GM12892 (cell line): ENCODE results near the gene NCBP2.

Experiments used
- DNase-seq: peaks from one replicate; pipeline ENCODE4 v3.0.0; 2011; ENCODE audit not compliant: insufficient read length
- FAIRE-seq: peaks from 2 replicates; lab custom pipeline; 2011; peaks lifted over from hg19 to GRCh38; lab: Jason Lieb, UNC
- POLR2A ChIP-seq: IDR thresholded peaks from 2 replicates; pipeline ENCODE4 v1.6.1; 2011; ENCODE audit warnings: low read depth, low read length, control low read depth
- POLR2AphosphoS5 ChIP-seq: IDR thresholded peaks from 2 replicates; pipeline ENCODE4 v1.6.1; 2011; ENCODE audit warnings: low read depth, low read length, control low read depth
- TAF1 ChIP-seq: IDR thresholded peaks from 2 replicates; pipeline ENCODE4 v1.6.1; 2011; ENCODE audit warnings: low read depth, mild to moderate bottlenecking, control low read depth, low read length, borderline replicate concordance

The NCBP2 gene

DNA sequence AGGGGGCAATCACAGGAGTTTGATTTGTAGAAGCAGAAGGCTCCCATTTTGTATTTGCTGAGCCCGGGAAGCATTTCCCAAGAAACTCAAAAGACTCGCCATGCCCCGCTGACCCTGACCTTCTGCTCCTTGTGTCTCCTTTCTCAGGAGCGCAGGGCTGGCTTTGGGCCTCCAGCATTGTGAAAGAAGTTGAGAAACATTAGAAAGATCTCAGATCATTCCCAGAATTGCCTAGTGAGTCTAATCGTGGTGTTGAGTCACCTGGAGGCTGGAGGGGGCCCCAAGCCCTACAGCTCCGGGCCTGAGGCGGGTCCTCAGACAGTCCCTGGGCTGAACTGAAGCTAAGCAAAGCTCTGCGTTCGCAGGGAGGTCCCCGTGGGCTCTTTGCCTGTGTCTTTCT lies 37.2 kb upstream of the NCBP2 start:
- TF ChIP-seq POLR2A (no peak), POLR2AphosphoS5 (no peak), TAF1 (no peak)
- DNase-seq (no peak), FAIRE-seq (no peak)

DNA sequence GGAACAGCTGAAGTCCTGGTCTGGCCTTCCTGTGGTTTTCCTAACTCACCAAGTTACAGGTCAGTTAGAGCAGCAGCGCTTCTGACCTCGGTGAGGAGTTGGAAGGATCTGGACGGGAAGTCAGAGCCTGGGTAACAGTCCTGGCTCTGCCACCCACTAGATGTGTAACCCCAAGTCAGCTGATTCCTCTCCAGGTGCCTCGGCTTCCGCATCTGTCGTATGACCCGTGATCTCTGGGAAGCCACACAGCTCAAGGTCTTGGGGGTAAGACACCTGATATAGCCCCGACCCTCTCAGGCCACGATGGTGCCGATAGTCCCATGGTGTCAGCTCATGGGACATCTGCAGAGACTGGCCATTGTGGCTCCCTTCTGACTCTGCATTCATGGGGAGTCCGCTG lies 34.6 kb upstream of the NCBP2 start:
- DNase-seq = no peak
- FAIRE-seq = no peak
- TF ChIP-seq TAF1 (no peak), POLR2AphosphoS5 (no peak), POLR2A (no peak)

DNA sequence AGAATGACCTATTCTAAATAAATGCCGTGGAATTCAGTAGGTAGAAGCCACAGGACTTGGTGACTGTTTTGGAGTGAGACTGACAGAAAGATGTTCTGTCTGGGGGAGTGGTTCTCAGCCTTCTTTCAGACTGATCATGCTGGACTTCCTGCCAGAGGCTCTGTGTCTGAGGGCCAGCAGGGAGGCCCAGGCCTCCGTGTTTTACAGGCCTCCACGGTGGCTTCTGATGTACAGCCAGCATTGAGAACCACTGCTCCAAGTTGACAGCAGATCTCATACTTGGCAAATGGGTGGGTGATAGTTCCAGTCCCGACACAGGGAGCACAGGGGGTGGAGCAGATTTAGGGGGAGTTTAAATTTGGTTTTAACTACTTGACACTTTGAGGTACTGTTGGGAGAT lies 33.0 kb upstream of the NCBP2 start:
- no peak for TF ChIP-seq POLR2A
- TF ChIP-seq TAF1 = no peak
- TF ChIP-seq POLR2AphosphoS5 = no peak
- FAIRE-seq (no peak), DNase-seq (no peak)

DNA sequence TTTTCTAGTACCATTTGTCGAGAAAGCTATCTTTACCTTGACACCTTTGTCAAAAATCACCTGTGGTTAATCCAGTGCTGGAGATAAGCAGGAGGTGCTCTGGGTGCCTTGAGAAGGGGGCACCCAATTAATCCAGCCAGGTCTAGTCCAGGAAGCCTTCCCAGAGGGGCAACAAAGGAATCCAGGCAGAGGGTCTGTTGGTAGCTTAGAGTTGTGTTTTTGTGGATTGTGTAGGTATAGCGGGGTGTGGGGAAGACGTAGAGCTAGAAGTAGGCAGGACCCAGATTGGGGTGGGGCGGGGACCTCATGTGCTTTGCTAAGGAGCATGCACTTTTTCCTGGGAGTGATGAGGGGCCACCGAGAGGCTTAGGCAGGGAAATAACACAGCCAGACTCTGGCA lies 32.3 kb upstream of the NCBP2 start:
- TF ChIP-seq POLR2A (no peak), POLR2AphosphoS5 (no peak), TAF1 (no peak)

DNA sequence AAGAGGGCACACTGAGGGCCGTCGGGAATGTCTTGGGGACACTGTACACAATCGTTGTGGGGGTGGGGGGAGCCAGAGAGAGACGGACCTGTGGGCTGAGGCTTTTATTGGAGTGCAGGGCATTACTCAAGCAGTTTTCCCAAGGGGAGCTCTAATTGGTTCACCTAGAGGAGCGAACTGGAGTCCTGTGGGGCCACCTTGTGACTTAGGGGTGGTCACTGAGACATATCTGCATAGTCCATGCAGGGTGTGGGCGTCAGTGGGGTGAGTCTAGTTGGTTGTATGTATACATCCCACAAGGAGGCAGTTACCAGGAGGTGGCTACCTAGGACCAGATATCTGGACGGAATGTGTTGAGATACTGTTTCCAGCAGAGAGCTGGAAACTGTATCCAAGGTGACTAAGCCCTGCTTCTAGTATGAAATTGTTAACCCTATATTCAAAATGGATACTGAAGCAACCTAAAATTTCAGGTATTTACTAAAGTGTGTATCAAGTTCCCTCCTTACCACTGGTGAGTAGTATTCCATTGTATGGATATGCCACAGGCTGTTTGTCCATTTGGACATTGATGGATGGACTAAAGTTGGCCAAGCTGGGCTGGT lies 28.9 kb upstream of the NCBP2 start:
- FAIRE-seq = no peak
- no peak for TF ChIP-seq TAF1
- TF ChIP-seq POLR2A = no peak
- TF ChIP-seq POLR2AphosphoS5 = no peak
- DNase-seq = no peak

More for the DNA sequence above, 32.3 kb upstream of the NCBP2 start:
- DNase-seq (no peak), FAIRE-seq (no peak)

DNA sequence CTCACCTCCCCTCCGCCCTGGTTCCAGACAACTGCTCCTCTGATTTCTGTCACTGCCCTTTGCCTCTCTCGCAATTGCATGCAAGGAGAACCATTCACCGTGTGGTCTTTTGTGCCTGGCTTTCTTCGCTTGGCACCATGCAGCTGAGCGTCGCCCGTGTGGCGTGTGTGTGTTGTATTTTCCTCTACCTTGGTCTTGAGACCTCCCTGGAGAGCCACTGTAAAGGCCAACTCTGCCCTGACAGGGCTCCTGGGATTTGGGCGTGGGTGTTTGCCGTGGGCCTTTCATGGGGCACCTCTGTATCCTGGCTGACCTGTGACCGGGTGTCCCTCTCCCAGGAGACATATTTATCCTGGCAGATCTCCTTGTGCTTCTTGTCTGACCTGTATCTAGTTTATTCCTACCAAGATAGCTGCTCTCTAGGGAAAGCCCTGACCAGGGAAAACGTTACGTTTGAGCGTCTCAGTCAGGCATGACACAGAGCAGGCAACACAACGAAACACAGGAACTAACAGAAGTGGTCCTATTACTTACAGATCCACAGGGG lies 28.3 kb upstream of the NCBP2 start:
- FAIRE-seq = no peak
- DNase-seq = no peak
- TF ChIP-seq TAF1 (no peak), POLR2A (no peak), POLR2AphosphoS5 (no peak)

DNA sequence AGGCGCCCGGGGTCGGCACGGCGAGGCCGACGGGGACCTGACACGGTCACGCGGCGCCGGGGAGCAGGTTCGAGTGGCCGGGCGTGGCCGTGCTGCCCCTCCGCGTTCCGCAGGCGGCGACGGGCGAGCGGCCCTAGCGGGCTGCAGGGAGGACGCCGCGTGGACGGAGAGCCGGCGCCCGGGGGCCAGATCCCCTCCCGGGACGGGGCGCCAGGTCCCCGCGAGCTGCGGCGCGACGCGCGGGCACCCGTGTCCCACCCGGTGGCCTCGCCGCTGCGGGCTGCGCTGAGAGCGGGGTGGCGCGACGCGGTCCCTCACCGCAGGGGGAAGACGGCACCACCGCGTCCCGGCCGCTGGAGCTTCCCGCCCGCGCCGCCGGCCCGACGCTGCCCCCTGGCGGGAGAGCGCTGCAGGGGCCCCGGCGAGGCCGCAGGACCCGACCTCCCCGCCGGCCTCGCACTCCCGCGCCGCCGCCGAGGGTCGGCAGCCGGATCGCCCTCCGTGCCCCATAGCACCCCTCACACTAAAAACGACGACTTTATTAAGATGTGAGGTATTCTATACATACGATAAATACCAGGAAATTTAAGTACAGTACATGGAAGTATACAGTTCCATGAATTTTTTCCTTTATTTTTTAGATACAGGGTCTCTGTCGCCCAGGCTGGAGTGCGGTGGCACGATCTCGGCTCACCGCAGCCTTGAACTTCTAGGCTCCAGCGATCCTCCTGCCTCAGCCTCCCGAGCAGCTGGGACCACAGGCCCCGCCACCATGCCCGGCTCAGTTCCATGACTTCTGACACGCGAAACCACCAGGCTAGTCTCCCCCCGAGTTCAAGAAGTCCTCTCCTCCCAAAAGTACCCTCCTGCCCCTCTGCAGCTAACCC lies 27.6 kb upstream of the NCBP2 start:
- FAIRE-seq (peak; percentile 91), DNase-seq (peak; percentile 84)
- TF ChIP-seq POLR2AphosphoS5 (no peak), TAF1 (no peak), POLR2A (no peak)

DNA sequence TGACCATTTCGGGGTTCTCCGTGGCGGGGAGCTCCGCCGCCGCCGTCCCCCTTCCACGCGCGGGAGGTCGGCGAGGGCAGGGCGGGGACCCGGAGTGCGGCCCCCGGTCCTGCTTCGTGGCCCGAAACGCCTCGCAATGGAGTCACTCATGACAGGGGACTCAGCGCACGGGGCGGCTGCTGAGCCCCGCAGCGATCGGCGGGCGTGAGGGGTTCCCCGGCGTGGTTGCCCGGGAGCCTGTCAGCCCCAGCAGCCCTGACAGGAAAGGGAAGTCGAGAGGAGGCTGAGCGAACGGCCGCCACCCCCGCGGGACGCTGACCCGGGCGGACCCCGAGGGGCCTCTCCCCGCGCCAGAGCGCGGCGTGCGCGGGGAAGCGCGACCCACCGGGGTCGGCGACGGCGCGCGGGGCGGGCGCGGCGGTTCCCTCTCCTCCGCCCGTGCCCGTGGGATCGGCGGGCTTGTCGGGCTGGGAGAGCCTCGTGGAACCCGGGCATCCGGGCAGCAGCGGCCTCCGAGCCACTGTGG lies 26.9 kb upstream of the NCBP2 start:
- DNase-seq (peak; percentile 55), FAIRE-seq (peak; percentile 5)
- TF ChIP-seq TAF1 (0 out of 2 replicates have a peak, but pooled peaks have one; percentile 17), POLR2AphosphoS5 (no peak), POLR2A (no peak)

DNA sequence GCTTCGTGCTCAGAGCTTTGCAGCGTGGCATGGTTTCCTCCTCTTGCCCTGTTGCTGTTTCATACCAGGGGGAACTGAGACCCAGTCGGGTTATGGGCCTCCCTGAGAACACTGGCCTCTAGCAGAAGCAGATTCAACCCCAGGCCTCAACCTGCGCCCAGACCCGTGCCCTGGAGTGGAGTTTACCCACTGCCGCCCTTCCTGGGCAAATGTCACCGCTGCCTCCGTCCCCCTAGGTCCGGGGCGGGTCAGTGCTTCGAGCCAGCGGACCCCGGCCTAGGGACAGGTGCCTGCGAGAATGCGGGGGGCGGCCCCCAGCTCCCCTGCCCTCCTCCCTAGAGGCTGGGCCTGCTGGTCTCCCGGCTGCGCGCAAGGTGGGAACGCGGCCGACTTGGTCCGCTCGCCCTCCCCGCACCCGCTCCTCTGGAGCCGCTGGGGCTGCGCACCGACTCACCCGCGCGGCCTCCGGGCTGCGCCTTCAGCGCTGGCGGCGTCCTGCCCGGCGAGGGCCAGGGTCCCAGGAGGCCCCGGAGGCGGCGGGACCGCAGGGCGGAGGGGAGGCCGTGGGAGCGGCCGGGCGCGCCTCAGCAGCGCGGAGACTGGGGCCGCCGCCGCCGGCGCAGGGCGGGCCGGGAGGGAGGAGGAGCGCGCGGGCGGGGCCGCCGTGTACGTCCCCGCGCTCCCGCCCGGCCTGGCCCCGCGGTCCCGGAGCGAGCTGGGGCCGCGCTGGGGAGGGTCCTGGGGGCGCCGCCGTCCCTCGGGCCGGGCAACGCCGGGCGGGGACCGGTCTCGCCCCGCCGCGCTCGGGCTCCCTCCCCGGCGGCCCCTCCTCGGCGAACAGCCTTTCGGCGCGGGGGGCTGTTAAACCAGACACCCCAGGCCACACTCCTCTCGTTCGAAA lies 26.2 kb upstream of the NCBP2 start, which contains the start of gene PIGZ:
Gene PIGZ (minus strand): TSS at position 601 of the 901 bp plus-strand sequence. CDS start 16,802 bp downstream, outside the sequence.
- no peak for TF ChIP-seq POLR2AphosphoS5
- TF ChIP-seq TAF1 = no peak
- TF ChIP-seq POLR2A = peak; percentile 46; the same call in 1 of the 2 replicates
- DNase-seq = peak; percentile 63

More for the DNA sequence above, 26.2 kb upstream of the NCBP2 start, which contains the start of gene PIGZ:
- peak; percentile 73 for FAIRE-seq
